Measurements from ENCODE around the gene CDH13. TPM values are rescaled to one million over a fixed set of nuclear protein-coding genes. Genes with fewer than 3 reads are reported as not detected.

Gene CDH13
- total and polyA plus RNA-seq, 7 donors = 6.1 to 30.7 (median 22.8) TPM

DNA sequence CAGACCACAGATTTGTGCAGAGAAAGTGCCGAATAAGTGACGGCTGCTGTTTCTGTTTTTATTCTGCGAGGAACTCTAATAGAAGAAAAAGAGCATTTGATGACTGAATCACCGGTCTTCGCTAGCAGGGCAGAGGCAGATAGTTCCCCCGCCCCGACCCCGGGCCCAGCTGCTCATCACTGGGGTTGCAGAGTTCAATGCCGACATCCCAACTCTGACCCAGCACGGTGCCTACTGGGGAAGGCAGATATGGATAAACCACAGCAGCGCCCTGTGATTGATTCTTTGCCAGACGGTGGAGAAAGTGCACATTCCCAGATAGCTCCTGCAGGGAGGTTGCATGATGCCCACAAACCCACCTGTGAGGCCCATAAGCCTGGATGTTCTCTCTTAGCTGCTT, 823.1 kb downstream of the CDH13 start:
- DNase-seq = no peak
- Histone ChIP-seq H3K4me1 (no peaks in the 10 kb centered on the region), H3K4me3 (no peak overlapping the region), H3K9me3 (no peaks in the 10 kb centered on the region), H3K27me3 (ENCODE audit: insufficient read depth in 3 of 3, low read length in 2 of 3) (no peaks in the 10 kb centered on the region), H3K36me3 (ENCODE audit: insufficient read depth in 1 of 2, low read depth in 1 of 2) (no peaks in the 10 kb centered on the region), H3K27ac (no peak overlapping the region)
- intact Hi-C loops (cut with DNase I) = loop anchor here (5.0 to 10.0 kb wide), 4 partner anchors 385 to 1188 kb away; partner anchors contain the start of gene CDH13 (in 1 of the 2)
- WGBS, 3 donors = 93% methylated on average over 12 of the region's 12 CpGs
- TF ChIP-seq, protein P1, sequence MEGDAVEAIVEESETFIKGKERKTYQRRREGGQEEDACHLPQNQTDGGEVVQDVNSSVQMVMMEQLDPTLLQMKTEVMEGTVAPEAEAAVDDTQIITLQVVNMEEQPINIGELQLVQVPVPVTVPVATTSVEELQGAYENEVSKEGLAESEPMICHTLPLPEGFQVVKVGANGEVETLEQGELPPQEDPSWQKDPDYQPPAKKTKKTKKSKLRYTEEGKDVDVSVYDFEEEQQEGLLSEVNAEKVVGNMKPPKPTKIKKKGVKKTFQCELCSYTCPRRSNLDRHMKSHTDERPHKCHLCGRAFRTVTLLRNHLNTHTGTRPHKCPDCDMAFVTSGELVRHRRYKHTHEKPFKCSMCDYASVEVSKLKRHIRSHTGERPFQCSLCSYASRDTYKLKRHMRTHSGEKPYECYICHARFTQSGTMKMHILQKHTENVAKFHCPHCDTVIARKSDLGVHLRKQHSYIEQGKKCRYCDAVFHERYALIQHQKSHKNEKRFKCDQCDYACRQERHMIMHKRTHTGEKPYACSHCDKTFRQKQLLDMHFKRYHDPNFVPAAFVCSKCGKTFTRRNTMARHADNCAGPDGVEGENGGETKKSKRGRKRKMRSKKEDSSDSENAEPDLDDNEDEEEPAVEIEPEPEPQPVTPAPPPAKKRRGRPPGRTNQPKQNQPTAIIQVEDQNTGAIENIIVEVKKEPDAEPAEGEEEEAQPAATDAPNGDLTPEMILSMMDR (IDR thresholded peaks at IDR 0.05) = no peak
- no peak for ATAC-seq

DNA sequence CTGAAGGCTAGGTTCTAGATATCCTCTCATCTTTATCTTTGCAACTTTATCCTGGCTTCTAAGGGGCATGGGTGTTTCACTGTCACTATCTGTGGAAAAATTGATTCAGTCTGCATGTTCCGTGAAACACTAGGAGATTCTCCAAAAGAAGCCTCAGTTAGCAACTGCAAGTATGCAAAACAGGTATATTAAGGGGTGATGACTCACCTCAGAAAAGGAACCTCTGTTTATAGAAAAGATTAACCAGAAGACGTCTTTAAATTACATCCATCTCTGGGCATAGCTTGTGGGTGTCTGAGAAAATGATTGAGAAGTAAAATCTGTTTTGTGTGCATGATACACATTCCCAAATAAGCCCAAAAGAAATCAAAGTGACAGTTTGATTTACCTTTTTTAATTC, 827.2 kb downstream of the CDH13 start:
- 31 to 67% (median 36%) methylated on average over 2 of the region's 2 CpGs for WGBS, 3 donors
- H3K4me1 ChIP-seq = no peaks in the 10 kb centered on the region
- H3K27ac ChIP-seq = no peak overlapping the region
- no peak overlapping the region for H3K4me3 ChIP-seq
- intact Hi-C loops (cut with DNase I) = no loop called here
- DNase-seq = no peak
- TF ChIP-seq, protein P1 (IDR thresholded peaks at IDR 0.05) = no peak
- ATAC-seq = no peak
- H3K9me3 ChIP-seq = no peaks in the 10 kb centered on the region
- no peaks in the 10 kb centered on the region for H3K36me3 ChIP-seq (ENCODE audit: insufficient read depth in 1 of 2, low read depth in 1 of 2)
- H3K27me3 ChIP-seq (ENCODE audit: insufficient read depth in 3 of 3, low read length in 2 of 3) = no peaks in the 10 kb centered on the region

DNA sequence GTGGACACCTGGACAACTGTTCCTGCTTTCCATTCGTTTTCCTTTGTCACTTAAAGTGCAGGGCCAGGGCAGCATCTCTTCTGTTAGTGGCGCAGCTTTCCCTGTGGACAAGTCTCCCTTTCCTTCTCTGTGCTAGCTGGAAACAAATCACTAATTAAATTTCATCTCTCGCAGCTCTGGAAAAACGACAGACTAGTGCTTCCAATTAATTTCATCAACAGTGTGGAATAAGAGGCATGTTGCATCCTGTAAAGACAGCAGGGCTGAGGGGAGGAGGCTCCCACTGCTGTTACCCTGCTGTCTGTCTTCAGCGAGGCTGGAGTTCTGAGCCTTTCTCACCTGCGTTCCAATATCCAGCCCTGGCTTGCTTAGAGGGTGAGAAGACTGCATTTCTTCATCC, 828.9 kb downstream of the CDH13 start:
- Histone ChIP-seq H3K27ac (no peak overlapping the region), H3K9me3 (no peaks in the 10 kb centered on the region), H3K4me1 (no peaks in the 10 kb centered on the region), H3K27me3 (ENCODE audit: insufficient read depth in 3 of 3, low read length in 2 of 3) (no peaks in the 10 kb centered on the region), H3K36me3 (ENCODE audit: insufficient read depth in 1 of 2, low read depth in 1 of 2) (no peaks in the 10 kb centered on the region), H3K4me3 (no peak overlapping the region)
- TF ChIP-seq, protein P1 (IDR thresholded peaks at IDR 0.05) = no peak
- ATAC-seq = no peak
- 84 to 87% (median 87%) methylated on average over 6 of the region's 6 CpGs for WGBS, 3 donors
- intact Hi-C loops (cut with DNase I) = no loop called here
- no peak for DNase-seq

DNA sequence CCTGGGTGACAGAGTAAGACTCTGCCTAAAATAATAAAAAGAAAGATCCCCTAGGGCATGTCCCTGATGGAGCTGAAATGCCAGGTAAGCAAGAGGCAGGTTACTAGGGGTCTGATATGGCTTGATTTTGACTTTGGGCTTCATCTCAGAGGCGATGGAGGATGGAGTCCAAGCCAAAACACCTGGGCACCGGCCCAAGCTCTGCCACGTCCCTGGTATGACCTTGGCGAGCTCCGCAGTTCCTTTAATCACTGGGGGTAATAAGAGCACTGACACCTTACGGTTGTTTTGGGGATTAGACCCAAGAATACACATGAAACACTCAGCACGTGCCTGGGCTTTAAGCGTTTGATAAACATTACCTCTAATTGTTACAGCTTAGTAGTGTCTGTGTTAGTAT, 830.2 kb downstream of the CDH13 start:
- H3K27ac ChIP-seq = no peak overlapping the region
- no peak overlapping the region for H3K4me3 ChIP-seq
- H3K4me1 ChIP-seq = no peaks in the 10 kb centered on the region
- DNase-seq = no peak
- WGBS, 3 donors = 44 to 80% (median 65%) methylated on average over 8 of the region's 8 CpGs
- H3K36me3 ChIP-seq (ENCODE audit: insufficient read depth in 1 of 2, low read depth in 1 of 2) = no peaks in the 10 kb centered on the region
- no peaks in the 10 kb centered on the region for H3K27me3 ChIP-seq (ENCODE audit: insufficient read depth in 3 of 3, low read length in 2 of 3)
- no peak for ATAC-seq
- intact Hi-C loops (cut with DNase I) = no loop called here
- H3K9me3 ChIP-seq = no peaks in the 10 kb centered on the region
- TF ChIP-seq, protein P1 (IDR thresholded peaks at IDR 0.05) = no peak

DNA sequence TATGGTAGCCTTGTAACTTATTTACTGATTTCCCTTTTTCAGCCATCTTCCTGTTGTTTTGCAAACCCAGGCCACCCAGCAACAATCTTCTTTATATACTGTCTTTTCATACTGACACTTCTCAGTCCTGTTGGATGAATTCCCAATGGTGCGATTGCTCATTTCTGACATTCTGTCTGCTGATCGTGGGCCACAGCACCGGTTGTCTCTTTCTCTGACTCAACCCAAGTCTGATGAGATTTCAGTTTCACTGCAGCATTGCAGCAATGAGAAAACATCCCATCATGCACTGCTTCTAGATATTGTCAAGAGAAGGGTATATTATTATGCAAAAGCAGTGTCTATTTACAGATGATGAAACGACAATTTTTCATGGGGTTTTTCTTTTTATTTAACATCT, 831.8 kb downstream of the CDH13 start:
- Histone ChIP-seq H3K27me3 (ENCODE audit: insufficient read depth in 3 of 3, low read length in 2 of 3) (no peaks in the 10 kb centered on the region), H3K27ac (no peak overlapping the region), H3K36me3 (ENCODE audit: insufficient read depth in 1 of 2, low read depth in 1 of 2) (no peaks in the 10 kb centered on the region), H3K4me3 (no peak overlapping the region), H3K4me1 (no peaks in the 10 kb centered on the region), H3K9me3 (no peaks in the 10 kb centered on the region)
- WGBS, 3 donors = 63 to 71% (median 65%) methylated on average over 4 of the region's 4 CpGs
- TF ChIP-seq, protein P1 (IDR thresholded peaks at IDR 0.05) = no peak
- ATAC-seq (no peak), DNase-seq (no peak)
- intact Hi-C loops (cut with DNase I) = no loop called here

Measured in psoas muscle (tissue), 8 donors.